GM18517 (cell line): ENCODE data around the gene GRAMD1B.

ENCODE experiments used
- ATAC-seq: cut with Tn5 transposase; IDR thresholded peaks from one replicate; pipeline ENCODE4 v1.9.1; 2021; ENCODE audit warnings: mild to moderate bottlenecking, moderate library complexity; ENCODE audit not compliant: unreplicated experiment

The GRAMD1B gene

GRCh38 chr11:123670081-123670480, 240.0 kb downstream of the GRAMD1B start:
- no peak for ATAC-seq

DNA sequence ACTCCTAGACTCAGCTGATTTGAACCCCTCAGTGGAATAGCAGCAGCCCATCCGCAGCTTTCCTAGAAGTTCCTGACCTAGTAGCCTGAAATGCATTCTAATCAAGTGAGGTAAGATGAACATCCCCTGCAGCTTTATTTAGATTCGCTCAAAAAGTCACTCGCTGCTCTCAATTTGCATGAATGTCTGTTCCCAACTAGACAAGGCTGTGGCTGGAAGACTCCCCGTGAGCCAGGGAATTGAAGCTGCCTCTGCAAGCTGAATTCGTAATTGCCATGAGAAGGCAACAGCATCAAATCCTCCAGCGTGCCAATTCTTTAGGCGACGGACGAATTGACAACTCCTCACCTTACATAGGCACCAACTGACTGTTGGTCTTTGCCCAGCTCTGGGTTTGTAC, 241.5 kb downstream of the GRAMD1B start:
- ATAC-seq = no peak

DNA sequence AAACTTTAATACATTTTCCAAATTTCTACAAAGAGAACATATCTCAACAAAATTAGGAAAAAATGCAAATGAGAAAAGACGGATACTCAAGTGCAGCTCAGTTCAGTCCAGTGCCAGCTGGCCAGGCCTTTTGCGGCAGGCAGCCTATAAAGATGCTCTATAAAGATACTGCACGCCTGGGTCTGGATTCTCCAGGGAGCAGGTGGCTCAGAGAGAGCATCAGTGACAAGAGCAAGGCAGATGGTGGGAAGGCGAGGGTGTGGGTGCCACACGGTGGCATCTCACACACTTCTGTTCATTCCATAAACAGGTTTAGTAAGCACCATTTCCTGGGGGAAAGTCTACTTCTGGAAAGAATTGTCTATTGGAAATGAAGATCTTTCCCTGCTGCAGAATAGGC, 242.5 kb downstream of the GRAMD1B start:
- no peak for ATAC-seq

GRCh38 chr11:123674297-123674696, 244.2 kb downstream of the GRAMD1B start:
- ATAC-seq = no peak
